CD4-positive, alpha-beta T cell treated with Interleukin-15 for 1 hour (primary cell): Measurements from ENCODE around the gene PRR12.
"Not testable (repeated sequence)": the region's sequence is repeated elsewhere in the genome, so short reads cannot be mapped to it uniquely, and the experiment has no call there.

Experiments used
- DNase-seq: peaks from one replicate; pipeline ENCODE4 v3.0.0-alpha.2; 2020

PRR12 gene

GRCh38 chr19:49593233-49594113 lies 2.5 kb downstream of the PRR12 start:
- DNase-seq, result peak; percentile 92

- no peak for DNase-seq
These were observed 3.4 kb downstream of the PRR12 start for GRCh38 chr19:49594157-49594992.

GRCh38 chr19:49594993-49595818 lies 4.2 kb downstream of the PRR12 start:
- no peak for DNase-seq

- DNase-seq, result no peak
These were observed 4.9 kb downstream of the PRR12 start for GRCh38 chr19:49595819-49596404.

GRCh38 chr19:49596407-49596806 lies 5.4 kb downstream of the PRR12 start:
- no peak for DNase-seq

- no peak for DNase-seq
These were observed 6.1 kb downstream of the PRR12 start for GRCh38 chr19:49596954-49597702.

GRCh38 chr19:49597703-49597974 lies 6.7 kb downstream of the PRR12 start:
- DNase-seq, result no peak

GRCh38 chr19:49599378-49600295 lies 8.7 kb downstream of the PRR12 start:
- no peak for DNase-seq

DNA sequence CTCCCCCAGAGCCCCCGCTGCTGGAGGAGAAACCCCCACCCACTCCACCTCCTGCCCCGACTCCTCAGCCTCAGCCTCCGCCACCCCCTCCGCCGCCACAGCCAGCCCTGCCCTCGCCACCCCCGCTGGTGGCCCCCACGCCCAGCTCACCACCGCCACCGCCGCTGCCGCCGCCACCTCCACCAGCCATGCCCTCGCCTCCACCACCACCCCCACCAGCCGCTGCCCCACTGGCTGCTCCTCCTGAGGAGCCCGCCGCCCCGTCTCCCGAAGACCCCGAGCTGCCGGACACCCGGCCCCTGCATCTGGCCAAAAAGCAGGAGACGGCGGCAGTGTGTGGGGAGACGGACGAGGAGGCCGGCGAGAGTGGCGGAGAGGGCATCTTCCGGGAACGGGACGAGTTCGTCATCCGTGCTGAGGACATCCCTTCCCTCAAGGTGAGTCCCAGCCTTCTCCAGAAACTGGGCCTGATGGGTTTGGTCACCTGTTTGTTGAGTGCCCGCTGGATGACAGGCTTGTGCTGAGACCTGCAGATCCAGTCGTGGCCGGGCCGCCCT lies 10.6 kb downstream of the PRR12 start:
- no peak for DNase-seq

DNA sequence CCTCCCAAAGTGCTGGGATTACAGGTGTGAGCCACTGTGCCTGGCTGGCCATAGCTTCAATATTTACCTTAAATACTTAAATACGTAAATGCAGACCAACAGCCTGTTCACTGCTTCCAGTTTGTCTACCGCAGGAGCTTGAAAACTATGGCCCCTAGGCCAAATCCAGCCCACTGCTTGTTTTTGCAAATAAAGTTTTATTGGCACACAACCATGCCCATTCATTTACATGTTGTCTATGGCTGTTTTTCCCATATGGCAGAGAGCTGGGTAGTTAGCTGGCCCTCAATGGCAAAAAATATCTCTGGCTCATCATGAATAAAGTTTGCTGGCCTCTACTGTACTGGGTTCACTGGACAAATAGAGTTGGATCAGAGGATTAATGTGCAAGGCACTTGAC lies 11.8 kb downstream of the PRR12 start:
- DNase-seq, result no peak

GRCh38 chr19:49605605-49606004 lies 14.6 kb downstream of the PRR12 start:
- DNase-seq, result no peak

GRCh38 chr19:49609499-49610092 lies 18.6 kb downstream of the PRR12 start:
- DNase-seq, result no peak

GRCh38 chr19:49613374-49613773 lies 22.4 kb downstream of the PRR12 start:
- no peak for DNase-seq

DNA sequence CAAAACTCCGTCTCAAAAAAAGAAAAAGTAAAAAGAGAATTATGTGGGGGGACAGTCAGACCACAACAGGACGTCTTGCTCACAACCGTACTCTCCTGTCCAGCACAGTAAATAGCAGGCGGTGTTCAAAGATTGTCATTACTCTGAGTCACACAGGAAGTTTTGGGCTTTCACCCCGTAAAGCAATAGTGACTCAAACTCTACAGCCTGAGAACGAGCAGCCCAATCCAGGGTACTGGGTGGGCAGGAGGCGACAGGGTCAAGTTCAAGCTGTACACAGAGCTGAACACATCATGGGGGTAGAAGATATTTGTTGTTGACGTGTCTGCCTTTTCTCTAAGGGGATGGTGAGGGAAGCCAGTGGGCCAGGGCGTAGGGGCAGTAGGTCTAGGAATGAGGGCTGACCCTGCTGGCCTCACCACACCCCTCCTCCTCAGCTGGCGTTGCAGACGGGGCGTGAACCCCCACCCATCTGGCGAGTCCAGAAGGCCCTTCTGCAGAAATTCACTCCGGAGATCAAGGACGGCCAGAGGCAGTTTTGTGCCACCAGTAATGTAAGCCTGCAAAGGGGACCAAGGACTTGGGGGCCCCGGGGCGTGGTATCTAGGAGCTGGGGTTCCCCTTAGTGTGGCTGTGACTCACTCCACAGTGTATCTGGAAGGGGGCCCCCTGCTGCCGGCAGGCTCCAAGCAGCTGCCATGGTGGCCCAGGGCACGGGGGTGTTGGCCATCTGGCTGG lies 23.3 kb downstream of the PRR12 start:
- DNase-seq, result no peak

DNA sequence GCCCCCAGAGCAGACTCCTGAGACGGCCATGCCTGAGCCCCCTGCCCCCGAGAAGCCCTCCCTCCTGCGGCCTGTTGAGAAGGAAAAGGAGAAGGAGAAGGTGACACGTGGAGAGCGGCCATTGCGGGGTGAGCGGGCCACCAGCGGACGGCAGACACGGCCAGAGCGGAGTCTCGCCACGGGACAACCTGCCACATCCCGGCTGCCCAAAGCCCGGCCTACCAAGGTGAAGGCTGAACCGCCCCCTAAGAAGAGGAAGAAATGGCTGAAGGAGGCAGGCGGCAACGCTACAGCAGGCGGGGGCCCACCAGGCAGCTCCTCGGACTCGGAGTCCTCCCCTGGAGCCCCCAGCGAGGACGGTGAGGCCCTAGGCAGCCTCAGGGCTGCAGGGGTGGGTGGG lies 24.9 kb downstream of the PRR12 start:
- no peak for DNase-seq

DNA sequence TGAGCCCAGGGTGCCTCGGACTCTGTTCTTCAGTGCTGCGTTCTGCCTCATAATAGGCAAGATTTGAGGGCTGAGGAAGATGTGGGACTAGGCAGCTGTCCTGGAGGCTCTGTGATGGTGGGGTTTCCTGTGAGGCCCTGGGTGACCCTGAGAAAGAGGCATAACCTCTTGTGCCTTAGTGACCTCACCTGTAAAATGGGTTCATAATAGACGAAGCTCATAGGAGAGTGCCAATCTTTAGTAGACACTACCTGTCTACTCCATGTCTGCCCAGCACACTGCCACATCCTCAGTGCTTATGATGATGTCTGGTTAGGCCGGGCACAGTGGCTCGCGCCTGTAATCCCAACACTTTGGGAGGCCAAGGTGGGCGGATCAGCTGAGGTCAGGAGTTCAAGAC lies 25.6 kb downstream of the PRR12 start:
- DNase-seq, result no peak

- no peak for DNase-seq
These were observed 26.0 kb downstream of the PRR12 start for GRCh38 chr19:49616945-49617344.

DNA sequence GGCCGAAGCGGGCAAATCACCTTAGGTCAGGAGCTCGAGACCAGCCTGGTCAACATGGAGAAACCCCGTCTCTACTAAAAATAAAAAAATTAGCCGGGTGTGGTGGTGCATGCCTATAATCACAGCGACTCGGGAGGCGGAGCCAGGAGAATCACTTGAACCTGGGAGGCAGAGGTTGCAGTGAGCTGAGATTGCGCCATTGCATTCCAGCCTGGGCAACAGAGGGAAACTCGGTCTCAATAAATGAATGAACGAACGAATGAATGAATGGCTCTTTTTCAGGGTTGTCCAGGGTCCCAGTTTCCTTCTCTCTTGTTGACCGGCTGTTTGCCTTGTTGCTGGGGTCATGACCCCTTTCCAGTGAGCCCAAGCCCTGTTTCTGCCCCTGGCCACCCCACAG lies 26.9 kb downstream of the PRR12 start:
- not testable (repeated sequence) for DNase-seq
